NCI-H2196 treated with DMSO at 0.1 percent for 48 hours (cell line): ENCODE results near the gene PRTFDC1.

Experiments used
- DNase-seq: peaks from one replicate; lab custom pipeline; 2025; ENCODE audit not compliant: unreplicated experiment; lab: John Stamatoyannopoulos, UW

Gene PRTFDC1

GRCh38 chr10:24908793-24909423, 43.5 kb downstream of the PRTFDC1 start:
- DNase-seq = no peak

- no peak for DNase-seq
Measured at GRCh38 chr10:24907956-24908355, 44.5 kb downstream of the PRTFDC1 start.

GRCh38 chr10:24906372-24906771, 46.0 kb downstream of the PRTFDC1 start:
- DNase-seq = no peak

- DNase-seq = no peak
Measured at GRCh38 chr10:24904824-24905223, 47.6 kb downstream of the PRTFDC1 start.

GRCh38 chr10:24902400-24902728, 50.0 kb downstream of the PRTFDC1 start:
- DNase-seq = no peak

GRCh38 chr10:24901686-24902399, 50.6 kb downstream of the PRTFDC1 start:
- no peak for DNase-seq

- no peak for DNase-seq
Measured at GRCh38 chr10:24900888-24901685, 51.3 kb downstream of the PRTFDC1 start.

GRCh38 chr10:24899571-24899970, 52.8 kb downstream of the PRTFDC1 start:
- DNase-seq = no peak

GRCh38 chr10:24898501-24898900, 53.9 kb downstream of the PRTFDC1 start:
- DNase-seq = no peak

- no peak for DNase-seq
Measured at GRCh38 chr10:24897326-24897926, 55.0 kb downstream of the PRTFDC1 start.

- no peak for DNase-seq
Measured at GRCh38 chr10:24894728-24895127, 57.7 kb downstream of the PRTFDC1 start.

- DNase-seq = no peak
Measured at GRCh38 chr10:24894309-24894708, 58.1 kb downstream of the PRTFDC1 start.

- no peak for DNase-seq
Measured at GRCh38 chr10:24893127-24893526, 59.3 kb downstream of the PRTFDC1 start.

GRCh38 chr10:24891823-24892222, 60.6 kb downstream of the PRTFDC1 start:
- no peak for DNase-seq

- no peak for DNase-seq
Measured at GRCh38 chr10:24889639-24890038, 62.8 kb downstream of the PRTFDC1 start.

GRCh38 chr10:24887855-24888231, 64.6 kb downstream of the PRTFDC1 start:
- DNase-seq = no peak

GRCh38 chr10:24886290-24886680, 66.1 kb downstream of the PRTFDC1 start:
- no peak for DNase-seq

- no peak for DNase-seq
Measured at GRCh38 chr10:24885551-24886289, 66.7 kb downstream of the PRTFDC1 start.

GRCh38 chr10:24884793-24885192, 67.6 kb downstream of the PRTFDC1 start:
- no peak for DNase-seq

- no peak for DNase-seq
Measured at GRCh38 chr10:24884316-24884715, 68.1 kb downstream of the PRTFDC1 start.

- no peak for DNase-seq
Measured at GRCh38 chr10:24883176-24883575, 69.2 kb downstream of the PRTFDC1 start.
